ENCODE results near the gene FOXN1.

The FOXN1 gene

GRCh38 chr17:28468781-28469180 is 37.4 kb upstream of the FOXN1 start:
- Histone ChIP-seq H3K9ac (ENCODE audit: insufficient read length, low read depth) (no peak overlapping the region), H3K9me3 (ENCODE audit: insufficient read depth, low read length) (no peaks in the 10 kb centered on the region)

GRCh38 chr17:28469376-28469775 is 36.8 kb upstream of the FOXN1 start:
- Histone ChIP-seq H3K27me3 (ENCODE audit: insufficient read depth, insufficient read length) (no peaks in the 10 kb centered on the region), H3K4me1 (ENCODE audit: insufficient read depth, insufficient read length) (peaks cover 8% of the 10 kb centered on the region), H3K4me3 (ENCODE audit: insufficient read length, low read depth) (no peak overlapping the region), H3K9ac (ENCODE audit: insufficient read length, low read depth) (no peak overlapping the region), H3K9me3 (ENCODE audit: insufficient read depth, low read length) (no peaks in the 10 kb centered on the region), H3K36me3 (ENCODE audit: insufficient read depth, insufficient read length, low read length) (no peaks in the 10 kb centered on the region)
- TF ChIP-seq ZNF274 (IDR thresholded peaks at IDR 0.05; ENCODE audit: low read depth, low read length) (no peak), SUZ12 (IDR thresholded peaks at IDR 0.05; ENCODE audit: extremely low read depth, insufficient read depth, insufficient read length) (no peak), YY1 (IDR thresholded peaks at IDR 0.05; ENCODE audit: insufficient read depth, insufficient read length) (no peak)
- no peak for DNase-seq (ENCODE audit: low read depth, low spot score)

More at GRCh38 chr17:28468781-28469180, 37.4 kb upstream of the FOXN1 start:
- Histone ChIP-seq H3K27me3 (ENCODE audit: insufficient read depth, insufficient read length) (no peaks in the 10 kb centered on the region), H3K4me1 (ENCODE audit: insufficient read depth, insufficient read length) (peaks cover 8% of the 10 kb centered on the region), H3K4me3 (ENCODE audit: insufficient read length, low read depth) (no peak overlapping the region), H3K36me3 (ENCODE audit: insufficient read depth, insufficient read length, low read length) (no peaks in the 10 kb centered on the region)
- DNase-seq (ENCODE audit: low read depth, low spot score), result no peak
- TF ChIP-seq ZNF274 (IDR thresholded peaks at IDR 0.05; ENCODE audit: low read depth, low read length), result no peak
- TF ChIP-seq YY1 (IDR thresholded peaks at IDR 0.05; ENCODE audit: insufficient read depth, insufficient read length), result no peak
- no peak for TF ChIP-seq SUZ12 (IDR thresholded peaks at IDR 0.05; ENCODE audit: extremely low read depth, insufficient read depth, insufficient read length)

- H3K9me3 ChIP-seq (ENCODE audit: insufficient read depth, low read length), result no peaks in the 10 kb centered on the region
- H3K36me3 ChIP-seq (ENCODE audit: insufficient read depth, insufficient read length, low read length), result no peaks in the 10 kb centered on the region
- no peak overlapping the region for H3K4me3 ChIP-seq (ENCODE audit: insufficient read length, low read depth)
- no peak for DNase-seq (ENCODE audit: low read depth, low spot score)
- no peak overlapping the region for H3K9ac ChIP-seq (ENCODE audit: insufficient read length, low read depth)
- H3K27me3 ChIP-seq (ENCODE audit: insufficient read depth, insufficient read length), result no peaks in the 10 kb centered on the region
- peaks cover 8% of the 10 kb centered on the region for H3K4me1 ChIP-seq (ENCODE audit: insufficient read depth, insufficient read length)
- TF ChIP-seq ZNF274 (IDR thresholded peaks at IDR 0.05; ENCODE audit: low read depth, low read length), result no peak
- TF ChIP-seq YY1 (IDR thresholded peaks at IDR 0.05; ENCODE audit: insufficient read depth, insufficient read length), result no peak
- no peak for TF ChIP-seq SUZ12 (IDR thresholded peaks at IDR 0.05; ENCODE audit: extremely low read depth, insufficient read depth, insufficient read length)
These were observed 35.8 kb upstream of the FOXN1 start for GRCh38 chr17:28470266-28470913.

GRCh38 chr17:28470914-28471366 is 35.2 kb upstream of the FOXN1 start:
- Histone ChIP-seq H3K9ac (ENCODE audit: insufficient read length, low read depth) (no peak overlapping the region), H3K4me3 (ENCODE audit: insufficient read length, low read depth) (no peak overlapping the region), H3K9me3 (ENCODE audit: insufficient read depth, low read length) (no peaks in the 10 kb centered on the region), H3K27me3 (ENCODE audit: insufficient read depth, insufficient read length) (no peaks in the 10 kb centered on the region), H3K36me3 (ENCODE audit: insufficient read depth, insufficient read length, low read length) (no peaks in the 10 kb centered on the region), H3K4me1 (ENCODE audit: insufficient read depth, insufficient read length) (peaks cover 8% of the 10 kb centered on the region)
- DNase-seq (ENCODE audit: low read depth, low spot score), result no peak
- TF ChIP-seq YY1 (IDR thresholded peaks at IDR 0.05; ENCODE audit: insufficient read depth, insufficient read length), result no peak
- TF ChIP-seq SUZ12 (IDR thresholded peaks at IDR 0.05; ENCODE audit: extremely low read depth, insufficient read depth, insufficient read length), result no peak
- no peak for TF ChIP-seq ZNF274 (IDR thresholded peaks at IDR 0.05; ENCODE audit: low read depth, low read length)

GRCh38 chr17:28471531-28472342 is 34.4 kb upstream of the FOXN1 start:
- no peak for DNase-seq (ENCODE audit: low read depth, low spot score)
- Histone ChIP-seq H3K9ac (ENCODE audit: insufficient read length, low read depth) (no peak overlapping the region), H3K27me3 (ENCODE audit: insufficient read depth, insufficient read length) (no peaks in the 10 kb centered on the region), H3K4me3 (ENCODE audit: insufficient read length, low read depth) (no peak overlapping the region), H3K4me1 (ENCODE audit: insufficient read depth, insufficient read length) (peaks cover 6% of the 10 kb centered on the region), H3K36me3 (ENCODE audit: insufficient read depth, insufficient read length, low read length) (no peaks in the 10 kb centered on the region), H3K9me3 (ENCODE audit: insufficient read depth, low read length) (no peaks in the 10 kb centered on the region)
- no peak for TF ChIP-seq ZNF274 (IDR thresholded peaks at IDR 0.05; ENCODE audit: low read depth, low read length)
- no peak for TF ChIP-seq SUZ12 (IDR thresholded peaks at IDR 0.05; ENCODE audit: extremely low read depth, insufficient read depth, insufficient read length)
- no peak for TF ChIP-seq YY1 (IDR thresholded peaks at IDR 0.05; ENCODE audit: insufficient read depth, insufficient read length)

- no peak for TF ChIP-seq ZNF274 (IDR thresholded peaks at IDR 0.05; ENCODE audit: low read depth, low read length)
- TF ChIP-seq SUZ12 (IDR thresholded peaks at IDR 0.05; ENCODE audit: extremely low read depth, insufficient read depth, insufficient read length), result no peak
- no peak for TF ChIP-seq YY1 (IDR thresholded peaks at IDR 0.05; ENCODE audit: insufficient read depth, insufficient read length)
- DNase-seq (ENCODE audit: low read depth, low spot score), result no peak
- no peak overlapping the region for H3K4me3 ChIP-seq (ENCODE audit: insufficient read length, low read depth)
- no peak overlapping the region for H3K9ac ChIP-seq (ENCODE audit: insufficient read length, low read depth)
- peaks cover 6% of the 10 kb centered on the region for H3K4me1 ChIP-seq (ENCODE audit: insufficient read depth, insufficient read length)
- no peaks in the 10 kb centered on the region for H3K9me3 ChIP-seq (ENCODE audit: insufficient read depth, low read length)
- no peaks in the 10 kb centered on the region for H3K27me3 ChIP-seq (ENCODE audit: insufficient read depth, insufficient read length)
- no peaks in the 10 kb centered on the region for H3K36me3 ChIP-seq (ENCODE audit: insufficient read depth, insufficient read length, low read length)
These were observed 33.2 kb upstream of the FOXN1 start for GRCh38 chr17:28472871-28473497.

GRCh38 chr17:28473542-28473941 is 32.6 kb upstream of the FOXN1 start, which contains the start of gene SLC13A2:
TSS of gene SLC13A2 (plus strand) at chr17:28473644. CDS start at chr17:28473713, 69 bp downstream.
- no peak for TF ChIP-seq YY1 (IDR thresholded peaks at IDR 0.05; ENCODE audit: insufficient read depth, insufficient read length)
- TF ChIP-seq SUZ12 (IDR thresholded peaks at IDR 0.05; ENCODE audit: extremely low read depth, insufficient read depth, insufficient read length), result no peak
- no peak for TF ChIP-seq ZNF274 (IDR thresholded peaks at IDR 0.05; ENCODE audit: low read depth, low read length)
- no peak within 1 kb of the TSS for H3K4me3 ChIP-seq (ENCODE audit: insufficient read length, low read depth)
- H3K9ac ChIP-seq (ENCODE audit: insufficient read length, low read depth), result no peak within 1 kb of the TSS
- H3K9me3 ChIP-seq (ENCODE audit: insufficient read depth, low read length), result no peaks in the 10 kb centered on the region
- DNase-seq (ENCODE audit: low read depth, low spot score), result no peak
- no peaks in the 10 kb centered on the region for H3K27me3 ChIP-seq (ENCODE audit: insufficient read depth, insufficient read length)
- H3K4me1 ChIP-seq (ENCODE audit: insufficient read depth, insufficient read length), result peaks cover 6% of the 10 kb centered on the region
- H3K36me3 ChIP-seq (ENCODE audit: insufficient read depth, insufficient read length, low read length), result no peaks in the 10 kb centered on the region

Data from NT2/D1 (cell line).